GM18951 (cell line): ENCODE measurements around the gene PLXNB1.

Experiments
- POLR2A ChIP-seq: IDR thresholded peaks from 4 replicates; pipeline ENCODE4 v1.6.1; 2011; ENCODE audit warnings: mild to moderate bottlenecking; ENCODE audit not compliant: insufficient read length, insufficient read depth; ENCODE audit errors: extremely low read depth
- in situ Hi-C: fragments of 300-500 bp; cut with MboI; formaldehyde crosslinking; loops from one replicate; pipeline ENCODE4 v1.12.0; 2022; ENCODE audit warnings: low sequenced_read_pairs, mixed read lengths, inconsistent platforms; ENCODE audit not compliant: unreplicated experiment

Gene PLXNB1

DNA sequence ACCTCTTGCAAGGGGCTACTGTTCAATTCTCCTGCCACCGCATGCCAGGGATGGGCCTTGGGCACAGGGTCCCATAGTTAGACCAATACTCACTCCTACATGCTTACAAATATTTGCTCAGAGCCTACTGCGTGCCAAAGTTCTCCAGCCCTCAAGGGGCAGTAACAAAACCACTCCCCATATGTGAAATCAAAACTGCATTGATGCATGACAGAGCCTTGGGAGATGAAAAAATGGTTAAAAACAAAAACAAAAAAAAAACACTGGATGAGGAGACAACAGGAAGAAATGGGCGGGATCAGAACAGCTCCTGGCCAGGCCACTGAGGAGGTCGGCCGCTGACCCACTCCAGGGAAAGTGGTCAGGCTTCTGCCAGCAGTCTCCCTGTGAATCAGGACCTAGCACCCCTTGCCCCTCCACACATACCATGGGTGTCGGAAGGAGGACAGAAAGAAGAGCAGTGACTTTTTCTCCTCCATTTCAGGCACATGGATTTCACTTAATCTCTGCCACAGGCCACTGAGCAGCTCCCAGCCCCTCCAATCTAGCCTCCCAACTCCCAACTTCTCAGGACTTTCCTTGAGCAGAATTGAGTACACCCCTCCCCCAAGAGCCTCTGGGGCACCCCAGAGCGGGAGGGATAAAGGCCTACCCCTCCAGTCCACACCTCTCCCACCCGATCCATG, 2.8 kb downstream of the PLXNB1 start:
- in situ Hi-C loops, result no loop called here
- TF ChIP-seq POLR2A, result no peak

DNA sequence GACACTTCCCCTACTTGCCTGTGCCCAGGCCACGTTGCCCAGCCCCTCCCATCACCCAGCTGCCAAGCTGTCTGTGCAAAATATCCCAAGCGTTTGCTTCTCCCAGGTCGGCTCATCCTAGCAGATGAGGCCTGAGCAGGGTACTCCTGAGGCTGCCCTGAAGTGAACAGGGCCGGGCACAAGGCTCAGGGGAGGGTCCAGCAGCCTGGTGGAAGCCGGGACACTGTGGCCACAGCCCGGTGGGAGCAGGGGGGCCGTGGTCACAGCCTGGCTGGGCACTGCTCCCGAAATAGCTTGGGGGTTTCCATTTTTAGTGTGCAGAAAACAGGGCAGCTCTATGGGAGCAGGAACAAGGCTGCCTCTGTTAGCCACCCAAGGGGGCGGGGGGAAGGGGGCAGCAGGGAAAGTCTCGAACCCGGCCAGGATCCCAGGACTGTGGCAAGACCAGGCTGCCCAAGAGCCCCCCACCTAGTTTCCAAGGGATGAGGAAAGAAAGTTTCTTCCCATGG, 3.4 kb downstream of the PLXNB1 start:
- in situ Hi-C loops, result no loop called here
- TF ChIP-seq POLR2A, result no peak

DNA sequence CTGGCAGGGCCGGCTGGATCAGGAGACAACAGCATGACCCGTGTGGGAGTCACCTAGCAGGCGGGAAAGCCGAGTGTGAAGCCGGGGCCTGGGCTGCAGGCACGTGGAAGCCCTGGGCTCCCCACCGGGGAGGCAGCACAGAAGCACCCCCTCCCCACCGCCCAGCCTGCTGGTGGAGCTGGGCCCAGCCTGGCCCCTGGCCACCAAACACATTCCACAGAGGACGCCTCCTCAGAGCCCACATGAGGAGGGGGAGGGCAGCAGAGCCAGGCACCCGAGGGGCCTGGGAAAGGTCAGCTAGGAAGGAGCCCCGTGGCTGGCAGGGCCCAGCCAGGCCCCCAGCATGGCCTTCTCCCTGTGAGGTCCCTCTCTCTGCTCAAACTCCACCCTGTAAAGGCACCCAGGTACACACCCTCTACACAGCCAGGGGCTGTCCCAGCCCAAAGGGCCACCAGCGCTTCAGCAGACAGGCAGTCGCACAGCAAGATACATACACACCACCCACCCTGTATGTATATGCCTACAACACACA, 4.5 kb downstream of the PLXNB1 start:
- in situ Hi-C loops, result no loop called here
- no peak for TF ChIP-seq POLR2A

DNA sequence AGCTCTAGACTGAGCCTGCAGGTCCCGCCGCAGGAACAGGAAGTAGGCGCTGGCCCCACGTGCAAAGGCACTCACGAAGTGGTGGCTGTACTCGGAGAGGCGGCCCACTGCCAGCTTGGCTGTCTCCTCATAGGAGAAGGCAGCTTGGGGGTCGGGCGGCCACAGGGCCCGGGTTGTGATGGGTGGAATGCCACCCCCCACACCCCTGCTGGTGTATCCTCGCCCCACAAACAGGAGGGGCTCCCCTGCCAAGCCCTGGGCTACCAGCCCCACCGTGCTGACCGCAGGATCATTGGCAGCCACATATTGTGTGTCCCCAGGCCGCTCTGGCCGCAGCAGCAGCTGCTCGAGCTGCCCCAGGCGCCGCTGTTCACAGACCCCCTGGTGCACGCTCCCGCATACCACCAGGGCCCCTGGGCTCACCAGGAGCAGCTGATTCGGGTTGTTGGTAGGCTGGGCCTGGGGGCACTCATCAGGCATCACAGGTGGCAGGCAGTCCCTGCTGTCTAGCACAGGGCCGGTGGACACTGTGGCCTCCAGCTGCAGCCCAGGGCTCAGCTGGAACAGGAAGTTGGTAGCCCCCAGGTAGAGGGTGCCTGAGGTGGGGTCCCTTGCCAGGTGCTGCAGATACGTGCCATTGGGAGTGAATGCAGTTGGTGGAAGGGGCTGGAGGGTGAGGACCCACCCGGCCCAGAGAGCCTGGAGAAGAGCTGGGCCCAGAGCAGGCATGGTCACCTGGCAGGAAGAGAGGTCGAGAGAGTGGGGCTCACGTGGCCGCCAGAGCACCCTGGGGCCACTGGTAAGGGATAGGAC, 5.8 kb downstream of the PLXNB1 start:
- in situ Hi-C loops, result no loop called here
- no peak for TF ChIP-seq POLR2A

DNA sequence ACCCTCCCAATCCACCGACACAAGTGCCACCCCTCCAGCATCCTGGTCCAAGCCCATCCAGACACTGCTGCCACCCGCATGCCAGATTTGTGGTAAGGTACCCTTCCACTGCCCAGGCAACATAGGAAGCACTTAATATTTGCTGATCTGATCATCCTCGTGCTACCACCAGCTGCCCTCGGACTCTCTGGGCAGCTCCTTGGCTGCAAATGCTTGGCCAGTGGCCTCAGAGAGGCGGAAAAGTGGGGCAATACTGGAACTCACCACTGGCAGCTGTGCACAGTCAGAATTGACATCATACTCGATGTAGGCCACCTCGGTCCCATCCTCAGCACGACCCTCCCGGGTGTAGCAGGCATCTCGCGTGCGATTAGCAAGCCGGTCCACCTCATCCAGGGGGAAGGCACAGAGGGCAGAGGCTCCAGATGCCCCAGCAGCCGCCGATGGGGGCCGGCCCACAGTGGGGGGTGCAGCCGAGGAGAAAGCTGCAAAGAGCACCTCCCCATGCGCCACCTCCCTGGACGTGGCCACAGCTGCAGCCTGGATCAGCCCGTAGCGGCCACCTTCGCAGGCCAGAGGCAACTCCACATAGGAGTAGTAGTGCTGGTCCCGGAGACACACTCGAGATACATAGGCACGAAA, 6.5 kb downstream of the PLXNB1 start:
- no peak for TF ChIP-seq POLR2A
- in situ Hi-C loops, result no loop called here

DNA sequence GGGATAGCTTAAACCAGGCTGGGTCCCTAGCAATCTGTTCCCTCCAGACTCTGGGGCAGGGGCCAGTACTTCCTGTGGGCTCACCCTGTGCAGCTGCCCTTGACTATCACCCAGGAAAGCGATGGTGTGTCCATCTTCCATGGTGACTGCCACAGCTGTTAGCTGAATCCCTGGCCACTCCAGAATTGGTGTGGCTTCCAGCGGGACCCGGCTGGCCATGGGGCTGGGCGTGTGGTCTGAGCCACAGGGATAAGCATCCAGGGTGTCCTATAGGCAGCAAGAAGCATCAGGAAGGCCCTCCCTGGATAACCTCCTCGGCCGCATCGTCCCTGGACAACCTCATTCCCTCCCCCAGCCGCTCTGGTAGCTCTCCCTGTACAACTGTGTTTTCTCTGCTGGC, 7.2 kb downstream of the PLXNB1 start:
- TF ChIP-seq POLR2A, result no peak
- in situ Hi-C loops, result no loop called here

DNA sequence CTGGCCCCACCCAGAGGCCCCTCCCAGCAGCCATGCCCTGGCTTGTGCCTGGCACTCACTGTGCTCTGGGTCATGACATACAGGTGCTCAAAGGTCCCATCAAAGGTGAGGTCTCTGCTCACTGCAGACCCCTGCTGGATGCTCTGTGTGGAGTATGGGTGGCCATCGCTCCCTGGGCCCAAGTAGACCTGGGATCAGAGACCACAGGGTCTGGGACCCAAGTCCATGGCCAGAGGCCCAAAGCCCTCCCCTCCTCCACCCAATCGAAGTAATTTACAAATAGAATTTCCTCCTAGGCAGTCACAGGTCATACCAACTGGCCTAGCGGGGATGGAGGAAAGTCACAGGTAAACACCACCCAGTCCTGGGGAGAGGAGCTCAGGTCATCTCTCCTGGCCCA, 7.6 kb downstream of the PLXNB1 start:
- no peak for TF ChIP-seq POLR2A
- in situ Hi-C loops, result no loop called here

DNA sequence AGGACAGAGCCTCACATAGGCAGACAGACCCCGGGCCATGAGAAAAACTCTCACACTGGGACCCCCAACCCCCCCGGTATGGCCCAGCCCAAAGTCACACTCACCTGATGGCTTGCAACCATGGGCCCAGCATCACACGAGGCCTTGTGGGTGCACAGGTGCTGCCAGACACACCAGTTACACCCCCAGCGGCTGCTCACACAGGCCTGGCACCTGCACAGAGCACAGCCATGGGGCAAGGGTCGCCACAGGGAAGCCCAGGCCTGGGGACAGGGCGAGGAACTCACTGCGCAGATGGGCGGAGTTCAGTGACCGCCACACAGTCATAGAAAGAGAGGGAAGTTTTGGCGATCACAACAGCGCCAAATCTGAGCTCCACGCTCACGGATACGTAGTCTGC, 9.3 kb downstream of the PLXNB1 start:
- in situ Hi-C loops, result no loop called here
- no peak for TF ChIP-seq POLR2A

DNA sequence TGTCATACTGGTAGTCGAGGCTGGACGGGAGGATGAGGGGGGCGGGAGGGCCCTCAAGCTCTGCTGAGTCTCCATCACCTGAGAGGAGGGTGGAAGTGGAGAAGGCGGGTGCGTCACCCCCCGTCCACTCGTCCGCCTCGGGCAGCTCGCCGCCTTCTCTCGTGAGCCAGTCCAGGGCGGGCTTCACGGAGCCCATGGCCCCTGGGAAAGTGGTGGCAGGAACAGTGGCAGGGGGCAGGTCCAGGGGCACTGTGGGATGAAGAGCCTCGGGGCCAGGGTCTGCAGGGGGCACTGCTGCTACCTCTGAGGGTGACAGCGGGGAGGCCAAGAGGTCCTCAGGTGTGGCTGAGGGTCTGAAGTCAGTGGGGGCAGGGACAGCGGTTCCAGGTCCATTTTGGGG, 10.3 kb downstream of the PLXNB1 start:
- TF ChIP-seq POLR2A, result no peak
- in situ Hi-C loops, result no loop called here

DNA sequence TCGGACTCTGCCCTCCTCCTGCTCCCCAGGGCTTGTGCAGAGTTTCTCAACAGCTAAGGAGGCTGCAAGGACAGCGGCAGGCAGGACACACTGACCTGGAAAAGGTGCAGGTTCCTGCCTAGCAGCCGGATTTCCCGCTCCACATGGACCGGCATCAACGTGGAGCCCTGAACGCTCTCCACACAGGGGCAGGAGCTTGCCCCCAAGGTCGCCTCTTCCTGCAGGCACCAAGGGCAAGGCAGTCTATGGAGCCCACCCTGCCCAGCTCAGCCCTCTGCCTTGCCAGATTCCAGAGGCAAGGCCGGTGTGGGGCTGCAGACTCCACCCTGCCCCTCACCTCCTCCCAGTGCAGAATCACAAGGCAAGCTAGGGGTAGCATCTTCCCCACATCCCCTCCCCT, 10.7 kb downstream of the PLXNB1 start:
- TF ChIP-seq POLR2A, result no peak
- in situ Hi-C loops, result no loop called here

DNA sequence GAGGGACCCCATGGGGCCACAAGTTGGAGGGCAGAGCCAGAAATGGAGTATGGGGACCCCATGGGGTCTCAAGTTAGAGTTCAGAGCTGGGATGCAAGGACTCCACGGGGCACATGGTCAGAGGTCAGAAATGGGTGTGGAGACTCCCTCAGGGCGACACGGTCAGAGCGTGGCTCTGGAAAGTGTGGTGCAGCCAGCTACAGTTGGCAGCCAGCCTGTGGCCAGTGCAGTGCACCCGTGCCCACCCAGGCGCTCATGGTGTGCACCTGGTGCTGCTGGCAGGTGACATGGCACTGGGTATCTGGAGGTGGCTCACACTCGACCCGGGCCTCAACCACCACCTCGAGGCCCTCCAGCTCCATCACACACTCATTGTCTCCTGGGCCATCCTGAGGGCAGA, 11.2 kb downstream of the PLXNB1 start:
- no peak for TF ChIP-seq POLR2A
- in situ Hi-C loops, result no loop called here

DNA sequence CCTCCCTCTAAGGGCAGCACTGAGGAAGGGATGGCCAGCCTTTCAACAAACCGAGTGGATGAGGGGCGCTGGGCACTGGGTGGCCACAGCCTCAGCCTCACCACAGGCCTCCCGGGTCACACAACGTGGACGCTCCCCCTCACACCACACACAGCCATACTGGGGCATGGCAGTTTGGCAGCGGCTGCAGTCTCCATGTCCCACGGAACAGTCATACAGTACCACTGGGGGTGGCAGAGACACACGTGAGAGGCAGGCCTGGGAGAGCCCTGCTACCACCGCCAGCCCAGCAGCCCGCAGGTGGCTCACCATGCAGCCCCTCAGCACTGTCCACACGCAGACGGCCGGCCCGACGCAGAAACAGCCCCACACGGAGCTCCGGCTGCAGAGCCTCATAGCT, 11.7 kb downstream of the PLXNB1 start:
- in situ Hi-C loops, result no loop called here

DNA sequence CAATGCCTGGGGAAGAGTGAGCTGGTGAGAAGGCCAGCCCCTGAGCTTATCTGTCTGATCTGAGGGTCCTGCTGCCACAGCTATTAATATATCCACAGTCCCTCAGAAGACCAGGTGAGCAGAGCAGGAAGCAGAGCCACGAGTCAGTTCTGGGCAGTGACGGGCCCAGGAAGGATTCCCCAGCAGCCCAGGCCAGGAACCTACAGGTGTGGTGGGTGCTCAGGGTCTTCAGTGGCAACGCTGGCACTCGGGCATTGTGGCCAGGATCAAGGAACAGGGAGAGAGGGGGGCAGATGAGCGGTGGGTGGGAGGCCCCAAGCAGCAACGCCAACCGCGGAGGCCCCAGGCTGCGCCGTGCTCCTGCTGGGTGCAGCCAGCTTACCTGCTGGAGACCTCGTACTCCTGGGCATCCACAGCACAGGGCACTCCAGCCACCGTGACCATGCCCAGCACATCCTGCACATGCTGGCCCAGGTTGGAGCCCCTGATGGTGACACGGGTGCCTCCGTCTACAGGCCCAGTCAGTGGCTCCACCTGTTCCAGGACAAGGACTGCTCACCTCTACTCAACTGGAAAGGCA, 12.3 kb downstream of the PLXNB1 start:
- in situ Hi-C loops, result no loop called here
- no peak for TF ChIP-seq POLR2A

More for the DNA sequence above, 11.7 kb downstream of the PLXNB1 start:
- no peak for TF ChIP-seq POLR2A
